Testis (tissue), 2 donors: ENCODE results near the gene CENPO.

Experiments used
- CTCF ChIP-seq, 3 experiments: fragments of 450-650 bp in 2 of 3; fragments of 200-600 bp in 1 of 3; sonication (generic) in 1 of 3; IDR thresholded peaks; one replicate each; pipeline ENCODE4 v1.5.1; 2016 to 2019; ENCODE audit warnings: antibody characterized with exemption in 3 of 3, mild to moderate bottlenecking in 2 of 3, moderate library complexity in 1 of 3
- POLR2A ChIP-seq: fragments of 450-650 bp; IDR thresholded peaks from one replicate; pipeline ENCODE4 v1.6.1; 2017; ENCODE audit warnings: antibody characterized with exemption, mild to moderate bottlenecking, moderate library complexity

GRCh38 chr2:24819442-24820174 is 26.4 kb downstream of the CENPO start:
- TF ChIP-seq CTCF (IDR thresholded peaks at IDR 0.05) (no peak), POLR2A (no peak)
